Activated CD4-positive, alpha-beta T cell treated with anti-CD3 and anti-CD28 coated beads, Interleukin-2, amount 10 ng/mL, durations not matched to agents 24 days and 14 days (primary cell): ENCODE data around the gene GATAD1. TPM values are rescaled to one million over a fixed set of nuclear protein-coding genes. Genes with fewer than 3 reads are reported as not detected.

Experiments
- total RNA-seq: library from RNA; stranded (reverse); gene quantifications from 2 replicates; pipeline ENCODE4 v1.2.3, GENCODE V29; 2022

The GATAD1 gene
- total RNA-seq, 1 donor from 2014 or later, result 21.4 TPM

Other genes with a start within 250 kb of the GATAD1 start
- gene KRIT1, start 201.6 kb upstream of the GATAD1 start, total RNA-seq, result 47.3 and 49.2 TPM in 2 replicates
- gene ANKIB1, start 201.5 kb upstream of the GATAD1 start, total RNA-seq, result 54.3 and 55.7 TPM in 2 replicates
- gene ERVW-1, start 30.5 kb downstream of the GATAD1 start, total RNA-seq, result not detected in 2 replicates
- gene PEX1, start 81.0 kb downstream of the GATAD1 start, total RNA-seq, result 14.4 and 14.8 TPM in 2 replicates
- 14.4 and 17.3 TPM in 2 replicates for gene RBM48, start 81.3 kb downstream of the GATAD1 start, total RNA-seq
- 35.5 and 39.8 TPM in 2 replicates for gene FAM133B, start 142.9 kb downstream of the GATAD1 start, total RNA-seq